HG03432 (cell line): ENCODE data around the gene PWP1.

ENCODE experiments used
- ATAC-seq: cut with Tn5 transposase; IDR thresholded peaks from one replicate; pipeline ENCODE4 v1.9.1; 2021; ENCODE audit warnings: mild to moderate bottlenecking, moderate library complexity; ENCODE audit not compliant: unreplicated experiment

Gene PWP1

GRCh38 chr12:107732365-107732764 is 46.8 kb downstream of the PWP1 start:
- ATAC-seq: no peak

GRCh38 chr12:107734139-107734538 is 48.5 kb downstream of the PWP1 start:
- no peak for ATAC-seq

- no peak for ATAC-seq
Observed at GRCh38 chr12:107735763-107736162, 50.2 kb downstream of the PWP1 start.

DNA sequence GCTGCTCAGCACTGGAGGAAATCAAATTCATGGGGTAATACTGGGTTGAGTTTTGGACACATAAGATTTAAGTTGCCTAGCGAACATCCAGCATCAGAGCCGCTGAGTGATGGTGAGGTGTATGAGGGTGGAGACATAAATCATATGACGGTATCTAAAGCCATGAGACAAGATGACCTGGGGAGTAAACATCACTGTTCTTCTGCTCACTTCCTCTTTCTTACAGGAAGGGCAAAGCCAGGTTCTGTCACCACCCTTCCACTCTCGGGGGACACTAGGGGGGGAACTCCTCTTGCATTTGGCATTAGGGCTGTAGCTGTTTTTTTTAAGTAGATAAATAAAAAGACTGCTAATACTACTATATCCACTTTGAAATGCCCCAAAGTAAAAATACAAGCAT is 51.3 kb downstream of the PWP1 start:
- ATAC-seq: peak; percentile 93

DNA sequence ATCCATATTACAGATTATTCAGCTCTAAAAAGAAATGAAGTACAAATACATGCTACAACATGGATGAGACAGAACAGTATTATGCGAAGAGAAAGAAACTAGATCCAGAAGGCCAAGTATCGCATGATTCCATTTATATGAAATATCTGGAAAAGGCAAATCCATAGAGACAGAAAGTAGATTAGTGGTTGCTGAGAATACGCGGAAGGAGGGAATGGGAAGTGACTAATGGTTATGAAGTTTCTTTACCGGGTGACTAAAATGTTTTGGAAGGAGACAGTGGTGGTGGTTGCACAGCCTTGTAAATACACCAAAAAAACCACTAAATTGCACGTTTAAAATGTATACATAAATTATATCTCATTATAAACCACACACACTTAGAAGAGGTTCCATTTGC is 62.9 kb downstream of the PWP1 start:
- no peak for ATAC-seq

GRCh38 chr12:107749083-107749482 is 63.5 kb downstream of the PWP1 start:
- no peak for ATAC-seq

DNA sequence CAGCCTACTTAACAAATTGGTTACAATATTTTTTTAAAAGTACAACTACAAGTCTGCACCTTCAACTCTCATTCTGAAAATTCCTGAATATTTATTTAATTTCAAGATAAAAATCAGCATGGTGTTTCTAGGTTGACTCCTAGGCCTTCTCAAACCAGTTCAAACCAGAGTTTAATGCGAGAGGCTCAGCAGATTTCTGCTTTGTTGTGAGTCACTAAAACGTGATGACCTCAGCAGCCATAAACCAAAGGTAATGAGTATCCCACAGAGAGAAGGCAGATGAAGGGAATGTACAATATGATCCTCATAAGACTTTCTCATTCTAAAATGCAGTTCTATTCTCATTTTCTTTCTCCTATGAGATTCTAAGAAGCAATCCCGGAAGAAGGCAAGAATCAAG is 73.8 kb downstream of the PWP1 start:
- no peak for ATAC-seq

- ATAC-seq: peak; percentile 27
Observed at GRCh38 chr12:107760207-107760808, 74.7 kb downstream of the PWP1 start.

DNA sequence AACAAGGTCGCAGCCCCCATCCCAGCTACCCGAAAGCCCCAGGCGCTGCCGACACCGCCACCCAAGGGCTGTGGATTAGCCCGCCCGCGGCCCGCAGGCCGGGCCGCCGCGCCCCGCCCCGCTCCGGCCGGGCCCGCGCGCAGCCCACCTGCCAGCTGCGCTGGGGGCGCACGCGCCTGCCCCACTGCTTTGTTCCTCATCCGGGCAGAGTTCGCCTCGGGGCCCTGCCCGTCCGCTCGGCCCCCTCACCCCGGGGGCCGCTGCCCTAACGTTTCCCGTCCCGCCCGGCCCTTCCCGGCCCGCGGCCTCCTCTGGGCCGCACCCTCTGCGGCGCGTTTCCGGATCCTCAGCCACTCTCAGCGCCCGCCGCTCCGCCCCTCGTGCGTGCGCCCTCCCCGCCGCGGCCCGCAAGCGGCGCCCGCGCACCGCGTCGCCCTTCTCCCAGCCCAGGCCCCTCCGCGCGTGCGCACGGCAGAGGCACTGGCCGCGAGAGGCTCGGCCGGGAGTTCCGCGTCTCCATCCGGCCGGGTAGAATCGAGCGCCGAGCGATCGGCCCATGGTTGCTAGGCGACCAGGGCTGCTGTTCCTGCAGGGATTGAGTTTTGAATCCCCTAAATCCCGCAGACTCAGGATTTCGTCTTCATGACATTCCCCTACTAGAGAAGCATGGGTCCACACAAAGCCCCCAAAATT is 75.4 kb downstream of the PWP1 start, which contains the start of gene PRDM4:
PRDM4 (minus strand) TSS at position 329 of the 693 bp plus-strand sequence. CDS start 622 bp downstream, outside the sequence.
- peak; percentile 91 for ATAC-seq

DNA sequence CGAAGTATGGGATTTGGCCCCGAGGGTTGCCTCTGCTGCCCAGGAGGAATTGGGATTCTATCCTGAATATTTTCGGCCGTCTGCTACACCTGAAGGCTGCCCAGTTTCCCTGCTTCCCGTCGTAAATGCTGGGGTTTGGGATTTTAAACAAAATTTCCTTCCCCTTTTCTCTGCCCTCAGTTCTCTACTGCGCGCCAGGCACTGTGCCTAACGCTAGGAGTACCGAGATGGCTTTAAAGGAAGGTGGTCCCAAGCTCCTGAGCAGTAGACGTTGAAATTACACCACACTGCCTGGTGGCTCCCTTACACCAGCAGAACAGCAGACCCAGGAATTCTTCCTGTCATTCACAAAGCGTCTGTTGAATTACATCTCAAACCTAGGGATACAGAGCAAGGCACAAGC is 75.9 kb downstream of the PWP1 start:
- no peak for ATAC-seq
